HepG2 (cell line): Measurements from ENCODE around the gene SUCLG2. TPM values are rescaled to one million over a fixed set of nuclear protein-coding genes. Genes with fewer than 3 reads are reported as not detected.

ENCODE experiments used
- ATF7 ChIP-seq, 2 experiments: fragments of 450-650 bp in 1 of 2; sonication (generic) in 1 of 2; formaldehyde crosslinking in 1 of 2; IDR thresholded peaks; 2 replicates each; pipeline versions ENCODE4 v1.4.0 to v1.6.1; 2016 to 2020; ENCODE audit warnings: antibody characterized with exemption in 1 of 2, mild to moderate bottlenecking in 1 of 2, missing genetic modification reagents in 1 of 2
- BRD4 ChIP-seq: sonication (generic); formaldehyde crosslinking; IDR thresholded peaks from 2 replicates; pipeline ENCODE4 v1.4.0; 2020; ENCODE audit warnings: missing genetic modification reagents
- CERS6 ChIP-seq: sonication (generic); formaldehyde crosslinking; IDR thresholded peaks from 2 replicates; pipeline ENCODE4 v1.5.0; 2020; ENCODE audit warnings: missing genetic modification reagents
- DZIP1 ChIP-seq: sonication (generic); formaldehyde crosslinking; IDR thresholded peaks from 2 replicates; pipeline ENCODE4 v1.5.0; 2020; ENCODE audit warnings: mild to moderate bottlenecking, missing genetic modification reagents
- ETV5 ChIP-seq: IDR thresholded peaks from 2 replicates; pipeline ENCODE4 v1.6.1; 2018; ENCODE audit warnings: missing biosample characterization, missing genetic modification reagents, inconsistent platforms, borderline replicate concordance
- HINFP ChIP-seq: sonication (generic); formaldehyde crosslinking; IDR thresholded peaks from 2 replicates; pipeline ENCODE4 v1.4.0; 2020; ENCODE audit warnings: low read depth, mild to moderate bottlenecking, missing genetic modification reagents
- KDM3A ChIP-seq: IDR thresholded peaks from 2 replicates; pipeline ENCODE4 v1.6.1; 2018; ENCODE audit warnings: low read depth, missing compliant biosample characterization
- MAX ChIP-seq: IDR thresholded peaks from 2 replicates; pipeline ENCODE4 v1.6.1; 2012; ENCODE audit warnings: inconsistent platforms
- MED13 ChIP-seq: sonication (generic); formaldehyde crosslinking; IDR thresholded peaks from 2 replicates; pipeline ENCODE4 v1.5.0; 2020; ENCODE audit warnings: missing genetic modification reagents
- POLR2A ChIP-seq, 2 experiments: IDR thresholded peaks; 2 replicates each; pipeline ENCODE4 v1.6.1; 2011; ENCODE audit warnings: low read depth in 2 of 2, low read length in 2 of 2, mild to moderate bottlenecking in 1 of 2, moderate library complexity in 1 of 2; ENCODE audit not compliant: insufficient read depth in 1 of 2
- POLR2G ChIP-seq: fragments of 200-400 bp; formaldehyde crosslinking; IDR thresholded peaks from 2 replicates; pipeline ENCODE4 v1.6.1; 2018; ENCODE audit warnings: mild to moderate bottlenecking, low read depth, low read length, moderate library complexity
- RFX1 ChIP-seq: fragments of 450-650 bp; IDR thresholded peaks from 2 replicates; pipeline ENCODE4 v1.6.1; 2017
- SP5 ChIP-seq: IDR thresholded peaks from 2 replicates; pipeline ENCODE4 v1.6.1; 2016; ENCODE audit warnings: low read depth, borderline replicate concordance
- TGIF2 ChIP-seq: IDR thresholded peaks from 2 replicates; pipeline ENCODE4 v1.6.1; 2016; ENCODE audit warnings: control low read depth, missing compliant biosample characterization
- ZFP1 ChIP-seq: IDR thresholded peaks from 2 replicates; pipeline ENCODE4 v1.6.1; 2016
- ZNF160 ChIP-seq: sonication (generic); formaldehyde crosslinking; IDR thresholded peaks from 2 replicates; pipeline ENCODE4 v1.8.0; 2022; ENCODE audit warnings: mild to moderate bottlenecking, inconsistent platforms, missing genetic modification reagents
- ZNF225 ChIP-seq: sonication (generic); formaldehyde crosslinking; IDR thresholded peaks from 2 replicates; pipeline ENCODE4 v1.4.0; 2020; ENCODE audit warnings: mild to moderate bottlenecking, missing genetic modification reagents
- ZNF275 ChIP-seq: sonication (generic); formaldehyde crosslinking; IDR thresholded peaks from 2 replicates; pipeline ENCODE4 v1.8.0; 2022; ENCODE audit warnings: missing genetic modification reagents, mild to moderate bottlenecking, inconsistent platforms, borderline replicate concordance
- ZNF337 ChIP-seq: sonication (generic); formaldehyde crosslinking; IDR thresholded peaks from 2 replicates; pipeline ENCODE4 v1.5.1; 2020; ENCODE audit warnings: missing genetic modification reagents, low read depth, mild to moderate bottlenecking, borderline replicate concordance
- ZNF44 ChIP-seq: sonication (generic); formaldehyde crosslinking; IDR thresholded peaks from 2 replicates; pipeline ENCODE4 v1.5.1; 2020; ENCODE audit warnings: mild to moderate bottlenecking, missing genetic modification reagents
- ZNF660 ChIP-seq: sonication (generic); formaldehyde crosslinking; IDR thresholded peaks from 2 replicates; pipeline ENCODE4 v1.5.1; 2020; ENCODE audit warnings: mild to moderate bottlenecking, low read depth, missing genetic modification reagents, borderline replicate concordance
- ZNF770 ChIP-seq: sonication (generic); formaldehyde crosslinking; IDR thresholded peaks from 2 replicates; pipeline ENCODE4 v1.5.0; 2020; ENCODE audit warnings: mild to moderate bottlenecking, missing genetic modification reagents
- polyA plus RNA-seq, 8 experiments: library from polyadenylated mRNA; depleted of rRNA in 3 of 8; stranded (reverse) in 7 of 8; unstranded in 1 of 8; fragments of >200 nt; fragmentation: Illumina TruSeq in 4 of 8; extraction: Trizol in 4 of 8; gene quantifications; 2 replicates each; pipeline versions ENCODE4 v1.2.1 to v1.2.3, GENCODE V29; 2011 to 2016; ENCODE audit warnings: low read depth in 4 of 8, missing spikeins in 1 of 8, mixed read lengths in 1 of 8; ENCODE audit not compliant: insufficient read depth in 1 of 8
- total RNA-seq, 5 experiments: library from RNA; depleted of rRNA; stranded (reverse); fragments of >200 nt; fragmentation: Illumina TruSeq; extraction: Trizol; gene quantifications; 2 replicates each; pipeline ENCODE4 v1.2.3, GENCODE V29; 2016; ENCODE audit warnings: low read depth in 1 of 5

The SUCLG2 gene
- total and polyA plus RNA-seq, 2 of the 13 experiments (the other 11 are each of a cell fraction or from before 2014, with no cell fraction given) = 21.4 to 64.9 TPM

- TF ChIP-seq BRD4 (CRISPR knock-in tag) (peak; percentile 71; the same call in 1 of the 2 replicates), POLR2A (IDR thresholded peaks at IDR 0.05; ENCODE audit: insufficient read depth in 1 of 2, low read depth in 2 of 2, low read length in 2 of 2) (peak; percentile 78 to 82), POLR2G (peak; percentile 92), MED13 (CRISPR knock-in tag) (no peak), ZNF275 (CRISPR knock-in tag) (peak; percentile 67; the same call in 1 of the 2 replicates), ZNF770 (CRISPR knock-in tag) (no peak), RFX1 (no peak), SP5 (CRISPR knock-in tag) (peak; percentile 74), CERS6 (CRISPR knock-in tag) (no peak), ZNF660 (no peak), ZNF225 (CRISPR knock-in tag) (no peak), KDM3A (CRISPR knock-in tag) (no peak), TGIF2 (CRISPR knock-in tag) (peak; percentile 48; the same call in 1 of the 2 replicates), MAX (peak; percentile 39), ZNF44 (CRISPR knock-in tag) (no peak), HINFP (no peak), ZNF160 (CRISPR knock-in tag) (no peak), ZFP1 (CRISPR knock-in tag) (no peak), ZNF337 (CRISPR knock-in tag) (no peak), ATF7 (IDR thresholded peaks at IDR 0.05) (no peak), ATF7 (CRISPR knock-in tag; IDR thresholded peaks at IDR 0.05) (no peak), DZIP1 (CRISPR knock-in tag) (peak; percentile 15; the same call in 1 of the 2 replicates), ETV5 (CRISPR knock-in tag) (peak; percentile 67)
Observed at GRCh38 chr3:67654099-67654843, at the start of gene SUCLG2 (continued).
